IMR-90 (cell line): ENCODE measurements around the gene NT5DC1. TPM values are rescaled to one million over a fixed set of nuclear protein-coding genes. Genes with fewer than 3 reads are reported as not detected.
A peak's percentile ranks its signal among the peaks of the same experiment; 100 is the strongest.

Source experiments
- ATAC-seq: fragments of 200-7000 bp; cut with Tn5 transposase; 2 replicates; pipeline ENCODE4 v1.9.1; 2020; ENCODE audit warnings: low read depth, mild to moderate bottlenecking, moderate library complexity
- BruUV-seq: library from RNA; stranded (reverse); fragments of 400-500 nt; replicated peaks from 2 replicates; lab custom pipeline; 2021; lab: Mats Ljungman, UMichigan
- CTCF ChIA-PET: fragments of 300-600 bp; formaldehyde crosslinking; extraction: SDS; loops from one replicate; lab custom pipeline; 2021; ENCODE audit warnings: antibody characterized with exemption; lab: Yijun Ruan, JAX
- POLR2A ChIA-PET: fragments of 300-600 bp; sonication (Branson Sonifier 250); formaldehyde crosslinking; loops from one replicate; lab custom pipeline; 2022; ENCODE audit warnings: antibody characterized with exemption; ENCODE audit not compliant: unreplicated experiment; lab: Charles Lee
- DNase-seq: peaks from one replicate; pipeline ENCODE4 v3.0.0; 2013
- H2AFZ ChIP-seq: replicated peaks from 2 replicates; pipeline ENCODE3; 2013; ENCODE audit warnings: low read length, mild to moderate bottlenecking; ENCODE audit not compliant: poor library complexity
- H2AK5ac ChIP-seq: 2 replicates; pipeline ENCODE4 v1.6.1; 2013; ENCODE audit warnings: low read depth, low read length, inconsistent platforms
- H2AK9ac ChIP-seq: replicated peaks from 2 replicates; pipeline ENCODE3; 2013; ENCODE audit warnings: mild to moderate bottlenecking, low read depth, low read length, moderate library complexity; ENCODE audit not compliant: poor library complexity
- H2BK120ac ChIP-seq: 2 replicates; pipeline ENCODE4 v1.6.1; 2013; ENCODE audit warnings: low read depth, low read length, inconsistent platforms
- H2BK15ac ChIP-seq: 3 replicates; pipeline ENCODE4 v1.6.1; 2013; ENCODE audit warnings: low read depth, low read length, inconsistent platforms
- H2BK20ac ChIP-seq: 2 replicates; pipeline ENCODE4 v1.6.1; 2013; ENCODE audit warnings: low read depth, mild to moderate bottlenecking, inconsistent platforms, low read length, moderate library complexity
- H2BK5ac ChIP-seq: 2 replicates; pipeline ENCODE4 v1.6.1; 2013; ENCODE audit warnings: mild to moderate bottlenecking, low read depth, low read length, inconsistent platforms; ENCODE audit not compliant: poor library complexity, severe bottlenecking
- H3K14ac ChIP-seq: replicated peaks from 2 replicates; pipeline ENCODE4 v1.6.1; 2013; ENCODE audit warnings: low read depth, low read length, inconsistent platforms
- H3K18ac ChIP-seq: 2 replicates; pipeline ENCODE4 v1.6.1; 2013; ENCODE audit warnings: low read depth, low read length, control low read depth
- H3K23ac ChIP-seq: 2 replicates; pipeline ENCODE4 v1.6.1; 2013; ENCODE audit warnings: low read depth, low read length, inconsistent platforms
- H3K27ac ChIP-seq: 2 replicates; pipeline ENCODE4 v1.5.1; 2013; ENCODE audit warnings: mild to moderate bottlenecking, control low read depth, low read length; ENCODE audit not compliant: insufficient read depth
- H3K27me3 ChIP-seq: 2 replicates; pipeline ENCODE4 v1.6.1; 2013; ENCODE audit warnings: low read length; ENCODE audit not compliant: control insufficient read depth, insufficient read depth
- H3K36me3 ChIP-seq: 2 replicates; pipeline ENCODE4 v1.6.1; 2013; ENCODE audit warnings: low read length, mixed read lengths; ENCODE audit not compliant: control insufficient read depth, insufficient read depth
- H3K4ac ChIP-seq: 2 replicates; pipeline ENCODE4 v1.6.1; 2013; ENCODE audit warnings: low read depth, low read length, inconsistent platforms
- H3K4me1 ChIP-seq: 2 replicates; pipeline ENCODE4 v1.6.1; 2013; ENCODE audit warnings: low read length, mixed read lengths; ENCODE audit not compliant: control insufficient read depth, insufficient read depth
- H3K4me2 ChIP-seq: 2 replicates; pipeline ENCODE4 v1.6.1; 2013; ENCODE audit warnings: low read depth, mild to moderate bottlenecking, control low read depth, low read length, moderate library complexity
- H3K4me3 ChIP-seq: 2 replicates; pipeline ENCODE4 v1.5.1; 2013; ENCODE audit warnings: low read depth, mild to moderate bottlenecking, control low read depth, low read length, moderate library complexity; ENCODE audit not compliant: insufficient read depth
- H3K56ac ChIP-seq: 2 replicates; pipeline ENCODE4 v1.6.1; 2013; ENCODE audit warnings: low read length, inconsistent platforms; ENCODE audit not compliant: insufficient read depth; ENCODE audit errors: extremely low read depth
- H3K79me1 ChIP-seq, 2 experiments: 2 replicates each; pipeline ENCODE4 v1.6.1; 2013; ENCODE audit warnings: low read length in 2 of 2, inconsistent platforms in 1 of 2, low read depth in 1 of 2
- H3K9ac ChIP-seq: 2 replicates; pipeline ENCODE4 v1.6.1; 2013; ENCODE audit warnings: low read depth, low read length, control low read depth
- H3K9me1 ChIP-seq: 2 replicates; pipeline ENCODE4 v1.6.1; 2013; ENCODE audit warnings: low read length, inconsistent platforms; ENCODE audit not compliant: insufficient read depth
- H3K9me3 ChIP-seq: 2 replicates; pipeline ENCODE4 v1.6.1; 2013; ENCODE audit warnings: low read length; ENCODE audit not compliant: control insufficient read depth, insufficient read depth
- H4K20me1 ChIP-seq: 2 replicates; pipeline ENCODE4 v1.6.1; 2013; ENCODE audit warnings: low read length, inconsistent platforms; ENCODE audit not compliant: insufficient read depth
- H4K5ac ChIP-seq: 2 replicates; pipeline ENCODE4 v1.6.1; 2013; ENCODE audit warnings: mild to moderate bottlenecking, low read depth, low read length, control low read depth
- H4K8ac ChIP-seq, 2 experiments: 2 replicates each; pipeline ENCODE4 v1.6.1; 2013; ENCODE audit warnings: low read depth in 2 of 2, low read length in 2 of 2, control low read depth in 1 of 2, inconsistent platforms in 1 of 2
- H4K91ac ChIP-seq: 2 replicates; pipeline ENCODE4 v1.6.1; 2013; ENCODE audit warnings: low read depth, low read length, inconsistent platforms; ENCODE audit not compliant: insufficient read depth
- BHLHE40 ChIP-seq: fragments of 150-350 bp; IDR thresholded peaks from 2 replicates; pipeline ENCODE4 v1.6.1; 2016; ENCODE audit warnings: mild to moderate bottlenecking, low read depth, low read length
- CEBPB ChIP-seq: IDR thresholded peaks from 2 replicates; pipeline ENCODE4 v1.6.1; 2012; ENCODE audit warnings: low read depth, low read length, improper control_type of control experiment
- CHD1 ChIP-seq: IDR thresholded peaks from 2 replicates; pipeline ENCODE4 v1.6.1; 2012; ENCODE audit warnings: low read depth, low read length, improper control_type of control experiment
- ELK1 ChIP-seq: fragments of 150-350 bp; IDR thresholded peaks from 2 replicates; pipeline ENCODE4 v1.6.1; 2016; ENCODE audit warnings: low read depth, mild to moderate bottlenecking, low read length, moderate library complexity, borderline replicate concordance
- FOS ChIP-seq: fragments of 150-350 bp; IDR thresholded peaks from 2 replicates; pipeline ENCODE4 v1.6.1; 2016; ENCODE audit warnings: low read depth, low read length
- MAFK ChIP-seq: IDR thresholded peaks from 2 replicates; pipeline ENCODE4 v1.6.1; 2012; ENCODE audit warnings: low read depth, low read length, improper control_type of control experiment
- MAZ ChIP-seq: IDR thresholded peaks from 2 replicates; pipeline ENCODE4 v1.6.1; 2012; ENCODE audit warnings: low read depth, mild to moderate bottlenecking, low read length, improper control_type of control experiment, moderate library complexity, borderline replicate concordance
- MXI1 ChIP-seq: IDR thresholded peaks from 2 replicates; pipeline ENCODE4 v1.6.1; 2012; ENCODE audit warnings: low read depth, mild to moderate bottlenecking, low read length, moderate library complexity, borderline replicate concordance
- NFE2L2 ChIP-seq: fragments of 150-350 bp; IDR thresholded peaks from 2 replicates; pipeline ENCODE4 v1.6.1; 2016; ENCODE audit warnings: low read depth, mild to moderate bottlenecking, low read length
- POLR2A ChIP-seq: IDR thresholded peaks from 2 replicates; pipeline ENCODE4 v1.6.1; 2012; ENCODE audit warnings: mild to moderate bottlenecking, low read depth, low read length
- RAD21 ChIP-seq: IDR thresholded peaks from 2 replicates; pipeline ENCODE4 v1.6.1; 2012; ENCODE audit warnings: low read length, improper control_type of control experiment
- RCOR1 ChIP-seq: IDR thresholded peaks from 2 replicates; pipeline ENCODE4 v1.6.1; 2012; ENCODE audit warnings: mild to moderate bottlenecking, low read length, improper control_type of control experiment; ENCODE audit not compliant: insufficient replicate concordance
- RFX5 ChIP-seq: IDR thresholded peaks from 2 replicates; pipeline ENCODE4 v1.8.0; 2012; ENCODE audit warnings: low read depth, mild to moderate bottlenecking, low read length, moderate library complexity
- SMC3 ChIP-seq: fragments of 150-350 bp; IDR thresholded peaks from 2 replicates; pipeline ENCODE4 v1.6.1; 2016; ENCODE audit warnings: low read depth, mild to moderate bottlenecking, antibody characterized with exemption, low read length, moderate library complexity
- USF2 ChIP-seq: fragments of 150-350 bp; IDR thresholded peaks from 2 replicates; pipeline ENCODE4 v1.6.1; 2017; ENCODE audit warnings: mild to moderate bottlenecking, antibody characterized with exemption, low read length, low read depth
- WGBS, 2 experiments: methylation state at CpG; one replicate each; pipeline versions ENCODE4 v1.1.5 to v1.1.7; 2013; ENCODE audit warnings: missing lambda C conversion rate in 2 of 2; ENCODE audit not compliant: insufficient read length in 1 of 2; ENCODE audit errors: extremely low coverage in 2 of 2; 5-methylcytosine and 5-hydroxymethylcytosine counted together
- dilution Hi-C: fragments of 300-500 bp; cut with HindIII; formaldehyde crosslinking; loops from one replicate; pipeline ENCODE4 v1.14.3; 2018; ENCODE audit warnings: low sequenced_read_pairs; ENCODE audit not compliant: unreplicated experiment
- in situ Hi-C: fragments of 300-500 bp; cut with MboI; formaldehyde crosslinking; loops from 3 replicates; pipeline ENCODE4 v1.14.3; 2019; ENCODE audit warnings: low sequenced_read_pairs, inconsistent platforms, mixed read lengths
- intact Hi-C: fragments of 100-400 bp; cut with micrococcal nuclease; formaldehyde crosslinking; loops from 2 replicates; pipeline ENCODE4 v1.10.0; 2022
- polyA plus RNA-seq, 3 experiments: library from polyadenylated mRNA; depleted of rRNA; stranded (reverse); fragments of >200 nt; gene quantifications; 2 replicates each; pipeline ENCODE4 v1.2.3, GENCODE V29; 2012; ENCODE audit warnings: low replicate concordance in 1 of 3
- total RNA-seq: library from RNA; depleted of rRNA; stranded (reverse); fragments of >200 nt; gene quantifications from 2 replicates; pipeline ENCODE4 v1.2.3, GENCODE V29; 2012

NT5DC1 gene
- total and polyA plus RNA-seq, 2 of the 4 experiments (the other 2 are of a cell fraction) = 11.7 to 16.8 TPM

DNA sequence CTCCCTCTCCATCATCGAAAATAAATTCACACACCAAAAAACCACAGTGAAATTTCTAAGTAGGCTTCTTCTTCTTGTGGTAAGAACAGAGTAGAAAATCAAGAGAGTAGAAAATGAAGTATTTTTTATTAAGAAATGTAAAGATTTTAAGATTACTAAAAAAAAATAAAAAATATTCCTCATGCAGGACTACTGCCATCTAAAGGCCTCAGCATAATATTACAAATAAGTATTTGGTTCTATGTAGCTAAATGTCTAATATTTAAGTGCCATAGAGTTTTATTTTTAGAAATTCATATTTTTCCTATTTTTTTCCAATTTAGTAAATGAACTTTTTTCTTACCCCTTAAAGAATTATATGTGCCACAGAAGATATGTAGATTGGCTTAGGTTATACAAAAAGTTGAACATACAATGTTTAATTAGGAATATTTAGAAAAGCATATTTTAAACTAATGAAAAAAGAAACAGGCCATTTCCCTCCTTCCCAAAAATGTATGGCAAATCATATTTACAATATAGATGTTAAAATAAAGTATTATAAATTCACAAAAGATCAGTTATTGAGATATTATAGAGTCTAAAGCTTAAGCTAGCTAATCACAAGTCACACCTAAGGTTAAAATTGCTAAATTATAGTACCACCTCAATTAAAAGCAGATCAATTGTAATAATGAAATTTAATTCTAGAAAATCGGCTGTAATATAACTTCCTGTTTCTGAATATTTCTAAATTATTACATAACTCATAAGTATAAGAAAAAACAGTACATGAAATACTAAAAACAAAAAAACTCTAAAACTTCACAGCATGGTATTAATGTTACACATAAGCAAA is 3.5 kb upstream of the NT5DC1 start:
- Histone ChIP-seq H4K5ac (no peak overlapping the region), H3K4ac (no peak overlapping the region), H3K56ac (no peak overlapping the region), H3K27me3 (no peaks in the 10 kb centered on the region), H3K9me3 (peaks cover 4% of the 10 kb centered on the region), H3K4me3 (no peak overlapping the region), H3K27ac (no peak overlapping the region), H2AK5ac (no peak overlapping the region), H2AK9ac (no peak overlapping the region), H3K9me1 (no peaks in the 10 kb centered on the region), H3K4me1 (peaks cover 2% of the 10 kb centered on the region), H4K91ac (no peak overlapping the region), H3K4me2 (no peak overlapping the region), H2BK5ac (no peak overlapping the region), H3K9ac (no peak overlapping the region), H3K14ac (no peak overlapping the region), H3K36me3 (no peaks in the 10 kb centered on the region), H2BK20ac (no peak overlapping the region), H2BK120ac (no peak overlapping the region), H4K20me1 (no peaks in the 10 kb centered on the region), H2AFZ (no peak overlapping the region), H2BK15ac (no peak overlapping the region), H4K8ac (no peak overlapping the region), H3K79me1 (peaks cover 6 to 8% of the 10 kb centered on the region in 2 experiments; a peak in 3 of 4 replicates), H3K23ac (no peak overlapping the region), H3K18ac (no peak overlapping the region)
- ChIA-PET POLR2A (no interaction called here), CTCF (interaction anchor here (0.8 to 1.8 kb wide), 2 partner anchors 78 to 85 kb away, joined by 4 to 13 read pairs; no protein-coding TSS in a partner anchor)
- intact Hi-C loops = loop anchor here (1.0 to 10.0 kb wide), 4 partner anchors 86 to 1352 kb away; no protein-coding TSS in a partner anchor
- dilution Hi-C loops = no loop called here
- no CpG with 5 or more reads among the region's 2 CpGs for WGBS, 2 experiments
- BruUV-seq = no TSS peak
- in situ Hi-C loops = loop anchor here (5.0 kb wide), 1 partner anchor 85 kb away; no protein-coding TSS in a partner anchor
- DNase-seq = peak; percentile 44
- ATAC-seq = no peak
- TF ChIP-seq MAFK (no peak), POLR2A (no peak), BHLHE40 (no peak), SMC3 (peak; percentile 54), CHD1 (no peak), RAD21 (peak; percentile 66), MAZ (no peak), CEBPB (no peak), USF2 (no peak), FOS (no peak), ELK1 (no peak), NFE2L2 (no peak), RFX5 (no peak), RCOR1 (no peak), MXI1 (no peak)
